ENCODE measurements around the gene CPS1.

CPS1 gene

GRCh38 chr2:210586381-210586780 is 30.0 kb downstream of the CPS1 start:
- no peak for DNase-seq
- H3K9ac ChIP-seq (ENCODE audit: low read length) = no peak overlapping the region
- no peaks in the 10 kb centered on the region for H3K9me3 ChIP-seq (ENCODE audit: insufficient read depth, low read depth, low read length)
- H4K8ac ChIP-seq (ENCODE audit: low read depth, low read length) = no peak overlapping the region
- H4K91ac ChIP-seq (ENCODE audit: low read depth, low read length) = no peak overlapping the region
- no peak overlapping the region for H2BK5ac ChIP-seq (ENCODE audit: low read depth, low read length, poor library complexity)
- H3K14ac ChIP-seq (ENCODE audit: low read length) = no peak overlapping the region
- no peaks in the 10 kb centered on the region for H3K4me1 ChIP-seq (ENCODE audit: control insufficient read depth in 1 of 2, insufficient read depth in 2 of 2, low read length in 2 of 2)
- H2BK12ac ChIP-seq (ENCODE audit: low read length) = no peak overlapping the region
- no peak overlapping the region for H3K27ac ChIP-seq (ENCODE audit: low read depth, low read length)
- H3K4me3 ChIP-seq (ENCODE audit: low read depth, low read length) = no peak overlapping the region
- no peaks in the 10 kb centered on the region for H3K79me1 ChIP-seq (ENCODE audit: low read length)
- no peak overlapping the region for H4K12ac ChIP-seq (ENCODE audit: low read depth, low read length)
- no peak overlapping the region for H2AK5ac ChIP-seq (ENCODE audit: low read length)
- H3K4ac ChIP-seq (ENCODE audit: low read depth, low read length) = no peak overlapping the region
- H3K27me3 ChIP-seq (ENCODE audit: insufficient read depth, low read length) = no peaks in the 10 kb centered on the region
- H3K23ac ChIP-seq (ENCODE audit: low read length) = no peak overlapping the region
- no peak overlapping the region for H3K4me2 ChIP-seq (ENCODE audit: low read length)
- no peak overlapping the region for H2BK120ac ChIP-seq (ENCODE audit: insufficient read depth, low read length, poor library complexity)
- no peaks in the 10 kb centered on the region for H3K36me3 ChIP-seq (ENCODE audit: control insufficient read depth in 1 of 2, insufficient read depth in 2 of 2, low read length in 2 of 2)
- no peak overlapping the region for H3K18ac ChIP-seq (ENCODE audit: low read length)
- H3K79me2 ChIP-seq (ENCODE audit: control insufficient read depth, insufficient read depth, low read length, poor library complexity) = no peaks in the 10 kb centered on the region
- H2AFZ ChIP-seq (ENCODE audit: insufficient read depth, low read length, poor library complexity) = no peak overlapping the region

GRCh38 chr2:210591663-210592062 is 35.3 kb downstream of the CPS1 start:
- H4K91ac ChIP-seq (ENCODE audit: low read depth, low read length) = no peak overlapping the region
- H3K18ac ChIP-seq (ENCODE audit: low read length) = no peak overlapping the region
- no peak overlapping the region for H3K4ac ChIP-seq (ENCODE audit: low read depth, low read length)
- H3K36me3 ChIP-seq (ENCODE audit: control insufficient read depth in 1 of 2, insufficient read depth in 2 of 2, low read length in 2 of 2) = no peaks in the 10 kb centered on the region
- no peak overlapping the region for H2AK5ac ChIP-seq (ENCODE audit: low read length)
- no peak overlapping the region for H3K27ac ChIP-seq (ENCODE audit: low read depth, low read length)
- no peak overlapping the region for H2BK12ac ChIP-seq (ENCODE audit: low read length)
- H4K8ac ChIP-seq (ENCODE audit: low read depth, low read length) = no peak overlapping the region
- no peak overlapping the region for H2BK5ac ChIP-seq (ENCODE audit: low read depth, low read length, poor library complexity)
- WGBS (ENCODE audit: extremely low coverage, insufficient coverage, insufficient read length) = no CpG with 5 or more reads among the region's 2 CpGs
- H3K23ac ChIP-seq (ENCODE audit: low read length) = no peak overlapping the region
- H4K12ac ChIP-seq (ENCODE audit: low read depth, low read length) = no peak overlapping the region
- no peak overlapping the region for H2AFZ ChIP-seq (ENCODE audit: insufficient read depth, low read length, poor library complexity)
- no peaks in the 10 kb centered on the region for H3K79me2 ChIP-seq (ENCODE audit: control insufficient read depth, insufficient read depth, low read length, poor library complexity)
- H2BK120ac ChIP-seq (ENCODE audit: insufficient read depth, low read length, poor library complexity) = no peak overlapping the region
- no peaks in the 10 kb centered on the region for H3K9me3 ChIP-seq (ENCODE audit: insufficient read depth, low read depth, low read length)
- H3K14ac ChIP-seq (ENCODE audit: low read length) = no peak overlapping the region
- DNase-seq = no peak
- no peaks in the 10 kb centered on the region for H3K4me1 ChIP-seq (ENCODE audit: control insufficient read depth in 1 of 2, insufficient read depth in 2 of 2, low read length in 2 of 2)
- H3K4me2 ChIP-seq (ENCODE audit: low read length) = no peak overlapping the region
- H3K4me3 ChIP-seq (ENCODE audit: low read depth, low read length) = no peak overlapping the region
- H3K27me3 ChIP-seq (ENCODE audit: insufficient read depth, low read length) = no peaks in the 10 kb centered on the region
- H3K79me1 ChIP-seq (ENCODE audit: low read length) = no peaks in the 10 kb centered on the region
- H3K9ac ChIP-seq (ENCODE audit: low read length) = no peak overlapping the region

GRCh38 chr2:210592726-210593125 is 36.3 kb downstream of the CPS1 start:
- Histone ChIP-seq H2AFZ (ENCODE audit: insufficient read depth, low read length, poor library complexity) (no peak overlapping the region), H3K23ac (ENCODE audit: low read length) (no peak overlapping the region), H3K4me2 (ENCODE audit: low read length) (no peak overlapping the region), H3K27me3 (ENCODE audit: insufficient read depth, low read length) (no peaks in the 10 kb centered on the region), H4K8ac (ENCODE audit: low read depth, low read length) (no peak overlapping the region), H3K14ac (ENCODE audit: low read length) (no peak overlapping the region), H3K27ac (ENCODE audit: low read depth, low read length) (no peak overlapping the region), H4K91ac (ENCODE audit: low read depth, low read length) (no peak overlapping the region), H3K9ac (ENCODE audit: low read length) (no peak overlapping the region), H3K4me3 (ENCODE audit: low read depth, low read length) (no peak overlapping the region), H2BK12ac (ENCODE audit: low read length) (no peak overlapping the region), H3K18ac (ENCODE audit: low read length) (no peak overlapping the region), H3K36me3 (ENCODE audit: control insufficient read depth in 1 of 2, insufficient read depth in 2 of 2, low read length in 2 of 2) (no peaks in the 10 kb centered on the region), H4K12ac (ENCODE audit: low read depth, low read length) (no peak overlapping the region), H3K79me1 (ENCODE audit: low read length) (no peaks in the 10 kb centered on the region), H2BK120ac (ENCODE audit: insufficient read depth, low read length, poor library complexity) (no peak overlapping the region), H3K4me1 (ENCODE audit: control insufficient read depth in 1 of 2, insufficient read depth in 2 of 2, low read length in 2 of 2) (no peaks in the 10 kb centered on the region), H2BK5ac (ENCODE audit: low read depth, low read length, poor library complexity) (no peak overlapping the region), H3K79me2 (ENCODE audit: control insufficient read depth, insufficient read depth, low read length, poor library complexity) (no peaks in the 10 kb centered on the region), H3K9me3 (ENCODE audit: insufficient read depth, low read depth, low read length) (no peaks in the 10 kb centered on the region), H3K4ac (ENCODE audit: low read depth, low read length) (no peak overlapping the region), H2AK5ac (ENCODE audit: low read length) (no peak overlapping the region)
- no CpG with 5 or more reads among the region's 4 CpGs for WGBS (ENCODE audit: extremely low coverage, insufficient coverage, insufficient read length)
- no peak for DNase-seq

DNA sequence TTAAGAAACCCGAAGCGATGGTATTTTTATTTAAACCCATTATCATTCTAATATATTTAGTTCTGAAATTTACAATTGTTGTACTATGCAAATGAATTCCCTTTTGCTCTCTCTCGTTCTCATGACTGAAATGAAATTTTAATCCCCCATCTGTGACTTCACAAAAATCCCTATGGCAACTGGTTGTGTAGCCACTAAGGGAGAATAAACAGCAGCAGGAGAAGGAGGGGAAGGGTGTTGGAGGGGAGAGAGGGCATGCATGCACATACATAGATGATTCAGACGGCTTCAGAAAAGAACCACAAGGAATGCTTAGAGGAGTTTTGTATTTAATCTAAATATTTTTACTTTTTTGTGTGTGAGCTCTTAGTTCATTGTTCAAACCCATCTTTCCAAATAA is 36.8 kb downstream of the CPS1 start:
- no peak overlapping the region for H3K18ac ChIP-seq (ENCODE audit: low read length)
- WGBS (ENCODE audit: extremely low coverage, insufficient coverage, insufficient read length) = no CpG with 5 or more reads among the region's 4 CpGs
- no peak overlapping the region for H3K4ac ChIP-seq (ENCODE audit: low read depth, low read length)
- H2AK5ac ChIP-seq (ENCODE audit: low read length) = no peak overlapping the region
- H2AFZ ChIP-seq (ENCODE audit: insufficient read depth, low read length, poor library complexity) = no peak overlapping the region
- H3K4me3 ChIP-seq (ENCODE audit: low read depth, low read length) = no peak overlapping the region
- H3K4me2 ChIP-seq (ENCODE audit: low read length) = no peak overlapping the region
- H3K4me1 ChIP-seq (ENCODE audit: control insufficient read depth in 1 of 2, insufficient read depth in 2 of 2, low read length in 2 of 2) = no peaks in the 10 kb centered on the region
- H2BK120ac ChIP-seq (ENCODE audit: insufficient read depth, low read length, poor library complexity) = no peak overlapping the region
- no peak overlapping the region for H3K27ac ChIP-seq (ENCODE audit: low read depth, low read length)
- no peak overlapping the region for H4K91ac ChIP-seq (ENCODE audit: low read depth, low read length)
- no peaks in the 10 kb centered on the region for H3K9me3 ChIP-seq (ENCODE audit: insufficient read depth, low read depth, low read length)
- H2BK5ac ChIP-seq (ENCODE audit: low read depth, low read length, poor library complexity) = no peak overlapping the region
- DNase-seq = no peak
- no peak overlapping the region for H4K8ac ChIP-seq (ENCODE audit: low read depth, low read length)
- no peak overlapping the region for H4K12ac ChIP-seq (ENCODE audit: low read depth, low read length)
- H3K79me1 ChIP-seq (ENCODE audit: low read length) = no peaks in the 10 kb centered on the region
- no peaks in the 10 kb centered on the region for H3K27me3 ChIP-seq (ENCODE audit: insufficient read depth, low read length)
- no peaks in the 10 kb centered on the region for H3K79me2 ChIP-seq (ENCODE audit: control insufficient read depth, insufficient read depth, low read length, poor library complexity)
- no peak overlapping the region for H3K14ac ChIP-seq (ENCODE audit: low read length)
- no peak overlapping the region for H3K23ac ChIP-seq (ENCODE audit: low read length)
- H3K36me3 ChIP-seq (ENCODE audit: control insufficient read depth in 1 of 2, insufficient read depth in 2 of 2, low read length in 2 of 2) = no peaks in the 10 kb centered on the region
- H2BK12ac ChIP-seq (ENCODE audit: low read length) = no peak overlapping the region
- H3K9ac ChIP-seq (ENCODE audit: low read length) = no peak overlapping the region

GRCh38 chr2:210598219-210598618 is 41.8 kb downstream of the CPS1 start:
- no peak overlapping the region for H4K12ac ChIP-seq (ENCODE audit: low read depth, low read length)
- no peak overlapping the region for H4K91ac ChIP-seq (ENCODE audit: low read depth, low read length)
- WGBS (ENCODE audit: extremely low coverage, insufficient coverage, insufficient read length) = no CpG with 5 or more reads among the region's 3 CpGs
- no peak for DNase-seq
- H3K36me3 ChIP-seq (ENCODE audit: control insufficient read depth in 1 of 2, insufficient read depth in 2 of 2, low read length in 2 of 2) = no peaks in the 10 kb centered on the region
- no peak overlapping the region for H3K23ac ChIP-seq (ENCODE audit: low read length)
- H3K79me2 ChIP-seq (ENCODE audit: control insufficient read depth, insufficient read depth, low read length, poor library complexity) = no peaks in the 10 kb centered on the region
- no peak overlapping the region for H2BK5ac ChIP-seq (ENCODE audit: low read depth, low read length, poor library complexity)
- no peaks in the 10 kb centered on the region for H3K9me3 ChIP-seq (ENCODE audit: insufficient read depth, low read depth, low read length)
- no peak overlapping the region for H3K27ac ChIP-seq (ENCODE audit: low read depth, low read length)
- H2AFZ ChIP-seq (ENCODE audit: insufficient read depth, low read length, poor library complexity) = no peak overlapping the region
- no peak overlapping the region for H3K4ac ChIP-seq (ENCODE audit: low read depth, low read length)
- H2AK5ac ChIP-seq (ENCODE audit: low read length) = no peak overlapping the region
- H3K18ac ChIP-seq (ENCODE audit: low read length) = no peak overlapping the region
- H3K27me3 ChIP-seq (ENCODE audit: insufficient read depth, low read length) = no peaks in the 10 kb centered on the region
- no peak overlapping the region for H3K9ac ChIP-seq (ENCODE audit: low read length)
- no peak overlapping the region for H3K4me3 ChIP-seq (ENCODE audit: low read depth, low read length)
- H3K4me1 ChIP-seq (ENCODE audit: control insufficient read depth in 1 of 2, insufficient read depth in 2 of 2, low read length in 2 of 2) = no peaks in the 10 kb centered on the region
- no peak overlapping the region for H2BK12ac ChIP-seq (ENCODE audit: low read length)
- no peak overlapping the region for H2BK120ac ChIP-seq (ENCODE audit: insufficient read depth, low read length, poor library complexity)
- H3K14ac ChIP-seq (ENCODE audit: low read length) = no peak overlapping the region
- H4K8ac ChIP-seq (ENCODE audit: low read depth, low read length) = no peak overlapping the region
- no peaks in the 10 kb centered on the region for H3K79me1 ChIP-seq (ENCODE audit: low read length)
- H3K4me2 ChIP-seq (ENCODE audit: low read length) = no peak overlapping the region

All from trophoblast cell (in vitro differentiated cells and primary cell).